HCT116 (cell line): ENCODE data around the gene PPP6R3.
"Not testable (repeated sequence)": the region's sequence is repeated elsewhere in the genome, so short reads cannot be mapped to it uniquely, and the experiment has no call there.

Source experiments
- CBX3 ChIP-seq: IDR thresholded peaks from 2 replicates; pipeline ENCODE4 v1.6.1; 2012; ENCODE audit warnings: low read depth
- CTCF ChIP-seq, 3 experiments: fragments of 200-600 bp in 1 of 3; sonication (generic) in 1 of 3; IDR thresholded peaks in 2 of 3; conservative IDR thresholded peaks in 1 of 3; 2 replicates each; pipeline ENCODE4 v1.5.1; 2012 to 2017; ENCODE audit warnings: low read depth in 2 of 3, low read length in 2 of 3, antibody characterized with exemption in 1 of 3, borderline replicate concordance in 1 of 3, control low read depth in 1 of 3, mild to moderate bottlenecking in 1 of 3, mixed read lengths in 1 of 3, mixed run types in 1 of 3, moderate library complexity in 1 of 3; ENCODE audit not compliant: insufficient read depth in 1 of 3
- EZH2phosphoT487 ChIP-seq: fragments of 200-600 bp; IDR thresholded peaks from 2 replicates; pipeline ENCODE4 v1.6.1; 2018; ENCODE audit warnings: antibody characterized with exemption, borderline replicate concordance
- MAX ChIP-seq: IDR thresholded peaks from 2 replicates; pipeline ENCODE4 v1.6.1; 2012
- POLR2AphosphoS5 ChIP-seq: IDR thresholded peaks from 2 replicates; pipeline ENCODE4 v1.6.1; 2011; ENCODE audit warnings: mild to moderate bottlenecking, low read depth, low read length, moderate library complexity
- SIN3A ChIP-seq: IDR thresholded peaks from 2 replicates; pipeline ENCODE4 v1.6.1; 2012; ENCODE audit warnings: low read depth

GRCh38 chr11:68540504-68540903 is 80.0 kb downstream of the PPP6R3 start:
- not testable (repeated sequence) for TF ChIP-seq CTCF (IDR thresholded peaks at IDR 0.05 in 2 of 3, conservative IDR thresholded peaks at IDR 0.05 in 1 of 3; ENCODE audit: borderline replicate concordance in 1 of 3, insufficient read depth in 1 of 3, low read depth in 2 of 3, low read length in 2 of 3); MAX; SIN3A; CBX3; EZH2phosphoT487; POLR2AphosphoS5
